ENCODE results near the gene SHISA9.

DNA sequence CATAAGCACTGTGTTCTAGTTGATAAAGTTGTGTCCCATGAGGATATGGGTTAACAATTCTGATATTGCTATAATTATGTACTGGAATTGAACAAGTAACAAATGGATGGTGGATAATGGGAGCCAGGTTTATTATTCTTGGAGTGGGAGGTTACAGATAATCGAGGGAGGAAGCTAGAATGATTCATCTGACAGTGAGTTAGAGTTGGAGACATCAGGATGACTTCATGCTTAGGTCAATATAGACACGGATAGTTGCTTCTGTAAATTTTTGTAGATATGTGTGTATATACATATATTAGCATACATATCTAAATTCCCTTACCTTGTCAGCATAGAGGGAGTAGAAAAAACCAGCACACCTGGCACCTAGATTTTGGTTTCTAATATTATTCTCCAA lies 293.4 kb downstream of the SHISA9 start:
- TF ChIP-seq CTCF (IDR thresholded peaks at IDR 0.05), result no peak
- no peak for TF ChIP-seq POLR2A (IDR thresholded peaks at IDR 0.05)

Measured in breast epithelium (tissue), 3 donors.